Smooth muscle cell (in vitro differentiated cells): Measurements from ENCODE around the gene STBD1. TPM values are rescaled to one million over a fixed set of nuclear protein-coding genes. Genes with fewer than 3 reads are reported as not detected.

Experiments
- DNase-seq: peaks from one replicate; lab custom pipeline; 2025; ENCODE audit not compliant: unreplicated experiment; lab: John Stamatoyannopoulos, UW
- H2AFZ ChIP-seq: fragments of 200-600 bp; sonication (generic); 2 replicates; pipeline ENCODE4 v1.6.0; 2016; ENCODE audit warnings: antibody characterized with exemption, low read depth, mild to moderate bottlenecking
- H3F3A ChIP-seq: fragments of 200-600 bp; sonication (generic); 2 replicates; pipeline ENCODE4 v1.6.0; 2017; ENCODE audit warnings: antibody characterized with exemption, low read depth
- H3K27ac ChIP-seq: fragments of 200-600 bp; sonication (generic); 2 replicates; pipeline ENCODE4 v1.5.1; 2016; ENCODE audit warnings: low read depth, mild to moderate bottlenecking
- H3K27me3 ChIP-seq: fragments of 200-600 bp; sonication (generic); 2 replicates; pipeline ENCODE4 v1.6.1; 2016; ENCODE audit warnings: low read depth, mild to moderate bottlenecking
- H3K36me3 ChIP-seq: fragments of 200-600 bp; sonication (generic); 2 replicates; pipeline ENCODE4 v1.5.1; 2016; ENCODE audit warnings: low read depth
- H3K4me1 ChIP-seq: fragments of 200-600 bp; sonication (generic); 2 replicates; pipeline ENCODE4 v1.5.1; 2016; ENCODE audit warnings: low read depth
- H3K4me2 ChIP-seq: fragments of 200-600 bp; sonication (generic); 2 replicates; pipeline ENCODE4 v1.6.0; 2016; ENCODE audit warnings: mild to moderate bottlenecking
- H3K4me3 ChIP-seq: fragments of 200-600 bp; sonication (generic); 2 replicates; pipeline ENCODE4 v1.5.1; 2016; ENCODE audit warnings: mild to moderate bottlenecking
- H3K79me2 ChIP-seq: fragments of 200-600 bp; sonication (generic); 2 replicates; pipeline ENCODE4 v1.6.0; 2016; ENCODE audit warnings: low read depth, mild to moderate bottlenecking
- H3K9ac ChIP-seq: fragments of 200-600 bp; sonication (generic); 2 replicates; pipeline ENCODE4 v1.6.0; 2016; ENCODE audit warnings: low read depth
- H3K9me3 ChIP-seq: fragments of 200-600 bp; sonication (generic); replicated peaks from 2 replicates; pipeline ENCODE4 v1.5.1; 2016; ENCODE audit warnings: low read depth
- H4K20me1 ChIP-seq: fragments of 200-600 bp; sonication (generic); 2 replicates; pipeline ENCODE4 v1.6.0; 2016; ENCODE audit warnings: low read depth
- WGBS: methylation state at CpG from one replicate; pipeline ENCODE4 v1.1.7; 2016; ENCODE audit warnings: low lambda C conversion rate; 5-methylcytosine and 5-hydroxymethylcytosine counted together
- polyA plus RNA-seq: library from polyadenylated mRNA; unstranded; fragments of >200 nt; fragmentation: Nextera tagmentation; extraction: Ambion mirVana; gene quantifications from 2 replicates; pipeline ENCODE4 v1.2.1, GENCODE V29; 2016
- total RNA-seq: library from RNA; depleted of rRNA; stranded (reverse); fragments of >200 nt; gene quantifications from 2 replicates; pipeline ENCODE4 v1.2.3, GENCODE V29; 2014
- TF ChIP-seq, protein P1 (sequence below): fragments of 200-600 bp; sonication (generic); IDR thresholded peaks from 2 replicates; pipeline ENCODE4 v1.5.1; 2017; ENCODE audit warnings: borderline replicate concordance, mild to moderate bottlenecking, antibody characterized with exemption; ENCODE audit not compliant: insufficient read depth, poor library complexity, severe bottlenecking

The STBD1 gene
- total and polyA plus RNA-seq, 2 experiments from 2014 or later = 7.5 to 14.3 TPM

DNA sequence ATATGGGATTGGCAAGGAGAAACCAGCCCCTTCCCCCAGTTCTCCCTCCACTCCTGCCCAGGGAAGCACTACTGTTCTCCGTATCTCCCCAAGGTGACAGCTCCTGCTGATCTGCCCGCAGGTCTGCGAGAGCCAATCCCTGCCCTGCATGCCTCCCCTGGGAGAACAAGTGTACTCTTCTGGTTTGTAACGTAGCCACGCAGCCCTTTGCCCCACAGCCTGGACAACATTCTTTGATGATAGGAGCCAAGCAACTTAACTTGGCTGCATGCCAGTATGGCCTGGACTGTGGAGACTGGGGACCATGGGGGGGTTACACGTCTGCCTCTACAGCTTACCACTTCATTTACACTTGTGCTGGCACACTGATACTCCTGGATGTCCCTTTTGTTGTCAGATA lies 2.0 kb downstream of the STBD1 start:
- H3K4me1 ChIP-seq = peaks cover 5% of the 10 kb centered on the region
- H2AFZ ChIP-seq = no peak overlapping the region
- peaks cover 42% of the 10 kb centered on the region for H3K79me2 ChIP-seq
- TF ChIP-seq, protein P1, sequence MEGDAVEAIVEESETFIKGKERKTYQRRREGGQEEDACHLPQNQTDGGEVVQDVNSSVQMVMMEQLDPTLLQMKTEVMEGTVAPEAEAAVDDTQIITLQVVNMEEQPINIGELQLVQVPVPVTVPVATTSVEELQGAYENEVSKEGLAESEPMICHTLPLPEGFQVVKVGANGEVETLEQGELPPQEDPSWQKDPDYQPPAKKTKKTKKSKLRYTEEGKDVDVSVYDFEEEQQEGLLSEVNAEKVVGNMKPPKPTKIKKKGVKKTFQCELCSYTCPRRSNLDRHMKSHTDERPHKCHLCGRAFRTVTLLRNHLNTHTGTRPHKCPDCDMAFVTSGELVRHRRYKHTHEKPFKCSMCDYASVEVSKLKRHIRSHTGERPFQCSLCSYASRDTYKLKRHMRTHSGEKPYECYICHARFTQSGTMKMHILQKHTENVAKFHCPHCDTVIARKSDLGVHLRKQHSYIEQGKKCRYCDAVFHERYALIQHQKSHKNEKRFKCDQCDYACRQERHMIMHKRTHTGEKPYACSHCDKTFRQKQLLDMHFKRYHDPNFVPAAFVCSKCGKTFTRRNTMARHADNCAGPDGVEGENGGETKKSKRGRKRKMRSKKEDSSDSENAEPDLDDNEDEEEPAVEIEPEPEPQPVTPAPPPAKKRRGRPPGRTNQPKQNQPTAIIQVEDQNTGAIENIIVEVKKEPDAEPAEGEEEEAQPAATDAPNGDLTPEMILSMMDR = no peak
- peak overlapping the region; percentile 87 for H3K4me2 ChIP-seq
- peaks cover 33% of the 10 kb centered on the region for H4K20me1 ChIP-seq
- H3F3A ChIP-seq = peaks cover 1% of the 10 kb centered on the region
- H3K4me3 ChIP-seq = peak overlapping the region; percentile 67
- 57% methylated on average over 6 of the region's 6 CpGs for WGBS
- H3K36me3 ChIP-seq = no peaks in the 10 kb centered on the region
- no peak for DNase-seq
- no peak overlapping the region for H3K27ac ChIP-seq
- H3K9ac ChIP-seq = no peak overlapping the region
- H3K27me3 ChIP-seq = no peaks in the 10 kb centered on the region
- H3K9me3 ChIP-seq = no peaks in the 10 kb centered on the region

DNA sequence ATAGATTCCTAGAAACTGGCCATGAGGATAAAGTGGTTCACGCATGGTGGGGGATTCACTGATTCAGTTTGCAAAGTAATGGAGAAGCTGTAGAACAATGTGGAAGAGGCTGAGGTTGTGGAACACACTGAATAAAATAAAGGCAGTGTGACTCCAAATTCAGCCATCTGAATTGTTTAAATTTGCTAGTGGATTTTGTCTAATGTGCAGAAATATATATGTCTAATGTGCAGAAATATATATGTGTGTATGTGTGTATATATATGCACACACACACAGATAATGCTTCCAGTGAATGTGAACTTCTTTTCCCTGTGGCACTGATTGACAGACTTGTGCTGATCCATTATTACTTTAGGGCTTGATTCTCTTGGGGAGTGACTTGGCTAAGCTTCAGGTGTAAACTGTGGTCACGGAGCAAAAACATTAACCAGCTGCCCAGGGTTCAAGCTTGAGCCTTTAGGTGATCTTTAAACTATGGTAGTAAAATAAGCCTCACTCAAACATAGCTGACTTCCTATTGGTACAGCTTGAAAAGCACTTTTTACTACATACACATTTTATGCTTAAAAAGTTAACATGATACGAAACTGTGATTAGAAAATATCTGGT lies 3.5 kb downstream of the STBD1 start:
- H3K79me2 ChIP-seq = peaks cover 30% of the 10 kb centered on the region
- no peak overlapping the region for H3K9ac ChIP-seq
- H3F3A ChIP-seq = no peaks in the 10 kb centered on the region
- no peak overlapping the region for H3K4me2 ChIP-seq
- no peaks in the 10 kb centered on the region for H3K36me3 ChIP-seq
- H3K4me1 ChIP-seq = peaks cover 5% of the 10 kb centered on the region
- 97% methylated on average over 3 of the region's 3 CpGs for WGBS
- H3K9me3 ChIP-seq = no peaks in the 10 kb centered on the region
- no peak overlapping the region for H3K4me3 ChIP-seq
- TF ChIP-seq, protein P1 = no peak
- no peak overlapping the region for H2AFZ ChIP-seq
- H3K27me3 ChIP-seq = no peaks in the 10 kb centered on the region
- DNase-seq = no peak
- H4K20me1 ChIP-seq = peaks cover 33% of the 10 kb centered on the region
- no peak overlapping the region for H3K27ac ChIP-seq

DNA sequence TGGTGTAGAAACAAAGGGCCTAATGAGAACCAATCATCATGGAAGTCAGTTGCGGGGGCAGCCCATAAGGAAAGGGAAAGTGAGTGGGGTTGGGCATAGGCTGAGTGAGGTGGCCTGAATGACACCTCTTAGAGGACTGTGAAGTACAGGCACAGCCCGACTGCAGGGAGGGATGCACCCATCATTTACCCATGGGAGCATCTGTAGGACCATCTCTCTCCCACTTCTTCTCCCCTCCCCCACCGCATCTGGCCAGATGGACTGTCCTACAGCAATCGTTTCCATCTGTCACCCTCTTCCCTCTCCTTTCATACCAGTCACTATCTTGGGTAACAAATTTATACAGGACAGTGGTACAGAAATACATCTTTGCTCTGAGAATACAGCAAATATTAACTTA lies 4.2 kb downstream of the STBD1 start:
- WGBS = 89% methylated on average over 4 of the region's 4 CpGs
- H4K20me1 ChIP-seq = peaks cover 33% of the 10 kb centered on the region
- H3K79me2 ChIP-seq = peaks cover 24% of the 10 kb centered on the region
- no peak overlapping the region for H3K9ac ChIP-seq
- no peak overlapping the region for H3K27ac ChIP-seq
- H3F3A ChIP-seq = no peaks in the 10 kb centered on the region
- H3K9me3 ChIP-seq = no peaks in the 10 kb centered on the region
- TF ChIP-seq, protein P1 = no peak
- no peak overlapping the region for H3K4me2 ChIP-seq
- H3K4me3 ChIP-seq = no peak overlapping the region
- H2AFZ ChIP-seq = no peak overlapping the region
- no peaks in the 10 kb centered on the region for H3K27me3 ChIP-seq
- peaks cover under 1% of the 10 kb centered on the region for H3K4me1 ChIP-seq
- DNase-seq = no peak
- H3K36me3 ChIP-seq = no peaks in the 10 kb centered on the region

DNA sequence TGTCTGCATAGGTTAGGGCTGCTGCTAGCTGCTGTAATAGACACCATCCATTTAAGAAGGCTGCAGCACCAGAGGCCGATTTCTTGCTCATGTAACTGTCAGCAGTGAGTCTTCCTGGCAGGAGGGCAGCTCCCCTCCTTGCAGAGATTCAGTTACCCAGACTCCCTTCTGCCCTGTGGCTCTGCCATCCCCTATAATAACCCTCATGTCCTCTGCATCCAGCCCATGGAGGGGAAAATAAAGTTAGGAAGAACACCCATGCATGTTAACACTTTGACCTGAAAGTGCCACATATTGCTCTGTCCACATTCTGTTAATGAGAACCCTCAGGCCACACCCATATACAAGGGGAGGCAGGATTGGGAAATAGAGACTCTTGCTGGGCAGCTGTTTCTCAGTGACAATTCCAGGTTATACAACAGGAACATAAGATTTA lies 5.4 kb downstream of the STBD1 start:
- Histone ChIP-seq H2AFZ (no peak overlapping the region), H4K20me1 (peaks cover 33% of the 10 kb centered on the region), H3K36me3 (no peaks in the 10 kb centered on the region), H3K9ac (no peak overlapping the region), H3K79me2 (peaks cover 22% of the 10 kb centered on the region), H3K27me3 (no peaks in the 10 kb centered on the region), H3K9me3 (no peaks in the 10 kb centered on the region), H3K4me3 (no peak overlapping the region), H3K27ac (no peak overlapping the region), H3F3A (no peaks in the 10 kb centered on the region), H3K4me1 (no peaks in the 10 kb centered on the region), H3K4me2 (no peak overlapping the region)
- WGBS = 63% methylated on average over 1 of the region's 1 CpG
- TF ChIP-seq, protein P1 = no peak
- DNase-seq = no peak
